Measurements from ENCODE around the gene ZBTB8A.

Gene ZBTB8A

GRCh38 chr1:32538887-32539583 is at the start of gene ZBTB8A:
Gene ZBTB8A (plus strand): TSS chr1:32539427. CDS start chr1:32592932, 53,505 bp downstream.
- Histone ChIP-seq H3K9me2 (replicated peaks; ENCODE audit: insufficient read depth, low read length) (no peaks in the 10 kb centered on the region), H2AFZ (ENCODE audit: low read depth, low read length, severe bottlenecking) (peak within 1 kb of the TSS; percentile 45), H3K79me2 (ENCODE audit: insufficient read depth, low read length) (no peaks in the 10 kb centered on the region), H3K27me3 (ENCODE audit: low read length) (no peaks in the 10 kb centered on the region), H3K9me3 (ENCODE audit: insufficient read depth, low read length) (no peaks in the 10 kb centered on the region), H3K9ac (ENCODE audit: low read length) (peak within 1 kb of the TSS; percentile 49), H4K20me1 (ENCODE audit: low read depth, low read length) (no peaks in the 10 kb centered on the region), H3K4me3 (ENCODE audit: insufficient read depth, low read length, poor library complexity, severe bottlenecking) (peak within 1 kb of the TSS; percentile 43), H3K36me3 (ENCODE audit: low read length) (no peaks in the 10 kb centered on the region), H3F3A (ENCODE audit: insufficient read depth) (peaks cover 16% of the 10 kb centered on the region), H3K4me2 (ENCODE audit: low read depth, low read length, poor library complexity, severe bottlenecking) (peak within 1 kb of the TSS; percentile 52), H3K27ac (ENCODE audit: low read depth, low read length) (no peak within 1 kb of the TSS)
- TF ChIP-seq EZH2phosphoT487 (conservative IDR thresholded peaks at IDR 0.05; ENCODE audit: low read length), result no peak
- TF ChIP-seq CTCF (IDR thresholded peaks at IDR 0.05; ENCODE audit: insufficient read depth, low read length, poor library complexity, severe bottlenecking), result no peak

GRCh38 chr1:32489774-32490454 is 49.3 kb upstream of the ZBTB8A start:
- H3F3A ChIP-seq (ENCODE audit: insufficient read depth), result no peaks in the 10 kb centered on the region
- H3K4me2 ChIP-seq (ENCODE audit: low read depth, low read length, poor library complexity, severe bottlenecking), result no peak overlapping the region
- H4K20me1 ChIP-seq (ENCODE audit: low read depth, low read length), result no peaks in the 10 kb centered on the region
- no peaks in the 10 kb centered on the region for H3K79me2 ChIP-seq (ENCODE audit: insufficient read depth, low read length)
- no peaks in the 10 kb centered on the region for H3K9me2 ChIP-seq (replicated peaks; ENCODE audit: insufficient read depth, low read length)
- no peaks in the 10 kb centered on the region for H3K27me3 ChIP-seq (ENCODE audit: low read length)
- TF ChIP-seq CTCF (IDR thresholded peaks at IDR 0.05; ENCODE audit: insufficient read depth, low read length, poor library complexity, severe bottlenecking), result no peak
- TF ChIP-seq EZH2phosphoT487 (conservative IDR thresholded peaks at IDR 0.05; ENCODE audit: low read length), result no peak
- no peak overlapping the region for H3K27ac ChIP-seq (ENCODE audit: low read depth, low read length)
- H3K9me3 ChIP-seq (ENCODE audit: insufficient read depth, low read length), result no peaks in the 10 kb centered on the region
- no peaks in the 10 kb centered on the region for H3K36me3 ChIP-seq (ENCODE audit: low read length)
- no peak overlapping the region for H3K9ac ChIP-seq (ENCODE audit: low read length)
- H3K4me3 ChIP-seq (ENCODE audit: insufficient read depth, low read length, poor library complexity, severe bottlenecking), result no peak overlapping the region
- H2AFZ ChIP-seq (ENCODE audit: low read depth, low read length, severe bottlenecking), result no peak overlapping the region

GRCh38 chr1:32491386-32491785 is 47.8 kb upstream of the ZBTB8A start:
- H3K79me2 ChIP-seq (ENCODE audit: insufficient read depth, low read length), result no peaks in the 10 kb centered on the region
- H3K9me2 ChIP-seq (replicated peaks; ENCODE audit: insufficient read depth, low read length), result no peaks in the 10 kb centered on the region
- no peaks in the 10 kb centered on the region for H3F3A ChIP-seq (ENCODE audit: insufficient read depth)
- TF ChIP-seq CTCF (IDR thresholded peaks at IDR 0.05; ENCODE audit: insufficient read depth, low read length, poor library complexity, severe bottlenecking) (no peak), EZH2phosphoT487 (conservative IDR thresholded peaks at IDR 0.05; ENCODE audit: low read length) (no peak)
- no peaks in the 10 kb centered on the region for H3K27me3 ChIP-seq (ENCODE audit: low read length)
- H3K9ac ChIP-seq (ENCODE audit: low read length), result no peak overlapping the region
- H4K20me1 ChIP-seq (ENCODE audit: low read depth, low read length), result no peaks in the 10 kb centered on the region
- no peaks in the 10 kb centered on the region for H3K9me3 ChIP-seq (ENCODE audit: insufficient read depth, low read length)
- H3K27ac ChIP-seq (ENCODE audit: low read depth, low read length), result no peak overlapping the region
- no peak overlapping the region for H2AFZ ChIP-seq (ENCODE audit: low read depth, low read length, severe bottlenecking)
- no peak overlapping the region for H3K4me2 ChIP-seq (ENCODE audit: low read depth, low read length, poor library complexity, severe bottlenecking)
- no peak overlapping the region for H3K4me3 ChIP-seq (ENCODE audit: insufficient read depth, low read length, poor library complexity, severe bottlenecking)
- H3K36me3 ChIP-seq (ENCODE audit: low read length), result no peaks in the 10 kb centered on the region
